Endothelial cell of umbilical vein (primary cell): ENCODE results near the gene NPTX1. TPM values are rescaled to one million over a fixed set of nuclear protein-coding genes. Genes with fewer than 3 reads are reported as not detected.

Source experiments
- BruUV-seq: library from RNA; stranded (reverse); fragments of 400-500 nt; replicated peaks from 2 replicates; lab custom pipeline; 2021; lab: Mats Ljungman, UMichigan
- CTCF ChIA-PET: fragments of 300-600, 350-600 bp; sonication (Branson Sonifier 250); formaldehyde crosslinking; loops from one replicate; lab custom pipeline; 2021; ENCODE audit warnings: antibody characterized with exemption, inconsistent platforms; lab: Charles Lee
- POLR2A ChIA-PET: fragments of 300-600, 350-600 bp; sonication (Branson Sonifier 250); formaldehyde crosslinking; loops from one replicate; lab custom pipeline; 2021; ENCODE audit warnings: antibody characterized with exemption, inconsistent platforms; lab: Charles Lee
- DNase-seq: peaks from one replicate; pipeline ENCODE4 v3.0.0-alpha.2; 2011; ENCODE audit warnings: low read depth, low spot score
- FAIRE-seq: peaks from 2 replicates; lab custom pipeline; 2011; peaks lifted over from hg19 to GRCh38; lab: Jason Lieb, UNC
- H2AFZ ChIP-seq: 2 replicates; pipeline ENCODE4 v1.6.0; 2012; ENCODE audit warnings: low read depth, low read length, control low read depth, inconsistent platforms
- H3K27ac ChIP-seq: 2 replicates; pipeline ENCODE4 v1.5.1; 2011; ENCODE audit warnings: low read depth, mild to moderate bottlenecking, control low read depth, low read length, moderate library complexity; ENCODE audit not compliant: insufficient read depth
- H3K27me3 ChIP-seq, 2 experiments: 2 replicates each; pipeline versions ENCODE4 v1.6.0 to v1.6.1; 2011; ENCODE audit warnings: low read length in 2 of 2, mixed read lengths in 1 of 2; ENCODE audit not compliant: control insufficient read depth in 2 of 2, insufficient read depth in 2 of 2
- H3K36me3 ChIP-seq, 2 experiments: 2 replicates in 1 of 2; 3 replicates in 1 of 2; pipeline ENCODE4 v1.5.1; 2011; ENCODE audit warnings: low read length in 2 of 2, mild to moderate bottlenecking in 1 of 2, moderate library complexity in 1 of 2; ENCODE audit not compliant: control insufficient read depth in 2 of 2, insufficient read depth in 2 of 2; ENCODE audit errors: extremely low read depth in 1 of 2
- H3K4me1 ChIP-seq: 3 replicates; pipeline ENCODE4 v1.5.1; 2011; ENCODE audit warnings: mild to moderate bottlenecking, low read length; ENCODE audit not compliant: control insufficient read depth, insufficient read depth; ENCODE audit errors: extremely low read depth
- H3K4me2 ChIP-seq: 2 replicates; pipeline ENCODE4 v1.6.1; 2011; ENCODE audit warnings: low read length, control low read depth, mixed read lengths; ENCODE audit not compliant: insufficient read depth
- H3K4me3 ChIP-seq, 3 experiments: fragments of 200-600 bp in 1 of 3; sonication (generic), shearing (Covaris generic) in 1 of 3; replicated peaks in 1 of 3; 2 replicates each; pipeline ENCODE4 v1.5.1; 2011 to 2016; ENCODE audit warnings: control low read depth in 3 of 3, low read length in 3 of 3, mild to moderate bottlenecking in 2 of 3, inconsistent platforms in 1 of 3, low read depth in 1 of 3, moderate library complexity in 1 of 3; ENCODE audit not compliant: insufficient read depth in 1 of 3
- H3K79me2 ChIP-seq: 2 replicates; pipeline ENCODE4 v1.6.0; 2012; ENCODE audit warnings: low read length, inconsistent platforms; ENCODE audit not compliant: control insufficient read depth, insufficient read depth
- H3K9ac ChIP-seq: replicated peaks from 2 replicates; pipeline ENCODE3; 2011; ENCODE audit warnings: low read length, control low read depth; ENCODE audit not compliant: insufficient read depth; ENCODE audit errors: extremely low read depth
- H3K9me1 ChIP-seq: replicated peaks from 3 replicates; pipeline ENCODE4 v1.6.0; 2011; ENCODE audit warnings: mild to moderate bottlenecking, low read length; ENCODE audit not compliant: control insufficient read depth, insufficient read depth; ENCODE audit errors: extremely low read depth
- H3K9me3 ChIP-seq: replicated peaks from 2 replicates; pipeline ENCODE4 v1.5.1; 2012; ENCODE audit warnings: low read length, inconsistent platforms; ENCODE audit not compliant: control insufficient read depth, insufficient read depth
- H4K20me1 ChIP-seq: replicated peaks from 2 replicates; pipeline ENCODE3; 2011; ENCODE audit warnings: mild to moderate bottlenecking, low read length; ENCODE audit not compliant: control insufficient read depth, insufficient read depth; ENCODE audit errors: extremely low read depth
- EZH2 ChIP-seq: IDR thresholded peaks from 2 replicates; pipeline ENCODE4 v1.6.1; 2012; ENCODE audit warnings: borderline replicate concordance, low read depth, mild to moderate bottlenecking, moderate library complexity, low read length, inconsistent platforms; ENCODE audit not compliant: severe bottlenecking
- FOS ChIP-seq: IDR thresholded peaks from 2 replicates; pipeline ENCODE4 v1.6.1; 2011; ENCODE audit warnings: mild to moderate bottlenecking, low read length, moderate library complexity, borderline replicate concordance; ENCODE audit not compliant: insufficient read depth
- GATA2 ChIP-seq: IDR thresholded peaks from 2 replicates; pipeline ENCODE4 v1.7.0; 2011; ENCODE audit warnings: low read depth, mild to moderate bottlenecking, moderate library complexity, mixed read lengths, low read length; ENCODE audit not compliant: insufficient read length, insufficient read depth
- JUN ChIP-seq: IDR thresholded peaks from 2 replicates; pipeline ENCODE4 v1.6.1; 2011; ENCODE audit warnings: borderline replicate concordance, low read depth; ENCODE audit not compliant: insufficient read length, insufficient read depth
- MAX ChIP-seq: IDR thresholded peaks from 2 replicates; pipeline ENCODE4 v1.6.1; 2011; ENCODE audit not compliant: insufficient read depth, insufficient read length
- MYC ChIP-seq: IDR thresholded peaks from one replicate; pipeline ENCODE4 v1.6.1; 2011; ENCODE audit warnings: mild to moderate bottlenecking, low read depth, low read length
- POLR2A ChIP-seq: IDR thresholded peaks from 2 replicates; pipeline ENCODE4 v1.6.1; 2012; ENCODE audit warnings: low read depth, mild to moderate bottlenecking, control low read depth, low read length
- POLR2AphosphoS5 ChIP-seq: IDR thresholded peaks from 2 replicates; pipeline ENCODE4 v1.6.1; 2012; ENCODE audit warnings: low read depth, mild to moderate bottlenecking, control low read depth, low read length, moderate library complexity; ENCODE audit not compliant: insufficient read depth
- dilution Hi-C: fragments of 300-500 bp; cut with MboI; formaldehyde crosslinking; loops from one replicate; pipeline ENCODE4 v1.15.0; 2019; ENCODE audit warnings: low sequenced_read_pairs; ENCODE audit not compliant: extremely low pct_ligation_motif_present
- intact Hi-C: fragments of 100-400 bp; cut with micrococcal nuclease; formaldehyde crosslinking; loops from one replicate; pipeline ENCODE4 v1.10.0; 2022
- polyA plus RNA-seq, 4 experiments: library from polyadenylated mRNA; depleted of rRNA in 3 of 4; stranded (reverse) in 3 of 4; unstranded in 1 of 4; fragments of >200 nt; gene quantifications; 2 replicates each; pipeline versions ENCODE4 v1.2.1 to v1.2.3, GENCODE V29; 2011 to 2012; ENCODE audit warnings: missing spikeins in 1 of 4
- total RNA-seq: library from RNA; stranded (reverse); gene quantifications from 2 replicates; pipeline ENCODE4 v1.2.3, GENCODE V29; 2021
- TF ChIP-seq, protein P1 (sequence below), 2 donors: IDR thresholded peaks; 1 replicate in 1 of 2; 2 replicates in 1 of 2; pipeline ENCODE4 v1.5.1; 2011; ENCODE audit warnings: low read length in 2 of 2, mild to moderate bottlenecking in 2 of 2, moderate library complexity in 2 of 2, control low read depth in 1 of 2, inconsistent platforms in 1 of 2, low read depth in 1 of 2; ENCODE audit not compliant: insufficient read depth in 1 of 2; ENCODE audit errors: extremely low read depth in 1 of 2

Gene NPTX1
- total and polyA plus RNA-seq, 2 donors (not counting 3 experiments of a cell fraction or from before 2014, with no cell fraction given) = 0.03 TPM; not detected in 1

GRCh38 chr17:80442323-80442659 is 34.1 kb downstream of the NPTX1 start:
- FAIRE-seq = no peak
- no peak overlapping the region for H3K4me3 ChIP-seq
- no peak overlapping the region for H2AFZ ChIP-seq
- CTCF ChIA-PET = interaction anchor here (1.0 kb wide), 1 partner anchor 10 kb away, joined by 3 read pairs; no protein-coding TSS in a partner anchor
- no peaks in the 10 kb centered on the region for H3K36me3 ChIP-seq
- no peak for TF ChIP-seq MAX
- TF ChIP-seq, protein P1, sequence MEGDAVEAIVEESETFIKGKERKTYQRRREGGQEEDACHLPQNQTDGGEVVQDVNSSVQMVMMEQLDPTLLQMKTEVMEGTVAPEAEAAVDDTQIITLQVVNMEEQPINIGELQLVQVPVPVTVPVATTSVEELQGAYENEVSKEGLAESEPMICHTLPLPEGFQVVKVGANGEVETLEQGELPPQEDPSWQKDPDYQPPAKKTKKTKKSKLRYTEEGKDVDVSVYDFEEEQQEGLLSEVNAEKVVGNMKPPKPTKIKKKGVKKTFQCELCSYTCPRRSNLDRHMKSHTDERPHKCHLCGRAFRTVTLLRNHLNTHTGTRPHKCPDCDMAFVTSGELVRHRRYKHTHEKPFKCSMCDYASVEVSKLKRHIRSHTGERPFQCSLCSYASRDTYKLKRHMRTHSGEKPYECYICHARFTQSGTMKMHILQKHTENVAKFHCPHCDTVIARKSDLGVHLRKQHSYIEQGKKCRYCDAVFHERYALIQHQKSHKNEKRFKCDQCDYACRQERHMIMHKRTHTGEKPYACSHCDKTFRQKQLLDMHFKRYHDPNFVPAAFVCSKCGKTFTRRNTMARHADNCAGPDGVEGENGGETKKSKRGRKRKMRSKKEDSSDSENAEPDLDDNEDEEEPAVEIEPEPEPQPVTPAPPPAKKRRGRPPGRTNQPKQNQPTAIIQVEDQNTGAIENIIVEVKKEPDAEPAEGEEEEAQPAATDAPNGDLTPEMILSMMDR (IDR thresholded peaks at IDR 0.05; ENCODE audit: extremely low read depth in 1 of 2, insufficient read depth in 1 of 2, low read depth in 1 of 2, low read length in 2 of 2) = no peak
- no peak for TF ChIP-seq MYC
- no peak for TF ChIP-seq POLR2AphosphoS5
- TF ChIP-seq JUN = no peak
- no peak for TF ChIP-seq FOS
- TF ChIP-seq POLR2A = no peak
- no peak for TF ChIP-seq GATA2
- TF ChIP-seq EZH2 = no peak
- H4K20me1 ChIP-seq = no peaks in the 10 kb centered on the region
- BruUV-seq = no TSS peak
- POLR2A ChIA-PET = no interaction called here
- no peaks in the 10 kb centered on the region for H3K79me2 ChIP-seq
- no peaks in the 10 kb centered on the region for H3K9me1 ChIP-seq
- dilution Hi-C loops = no loop called here
- H3K9me3 ChIP-seq = no peaks in the 10 kb centered on the region
- H3K9ac ChIP-seq = no peak overlapping the region
- H3K4me1 ChIP-seq = no peaks in the 10 kb centered on the region
- no peaks in the 10 kb centered on the region for H3K27me3 ChIP-seq
- no peak overlapping the region for H3K27ac ChIP-seq
- no peak for DNase-seq
- no peak overlapping the region for H3K4me2 ChIP-seq
- intact Hi-C loops = no loop called here
